H9 (cell line): ENCODE measurements around the gene RAD51AP2. TPM values are rescaled to one million over a fixed set of nuclear protein-coding genes. Genes with fewer than 3 reads are reported as not detected.

Source experiments
- DNase-seq: peaks from one replicate; pipeline ENCODE4 v3.0.0-alpha.2; 2017
- H2AFZ ChIP-seq: one replicate; pipeline ENCODE4 v1.6.1; 2013; ENCODE audit warnings: mild to moderate bottlenecking, low read length, control low read depth, moderate library complexity
- H2AK5ac ChIP-seq: 2 replicates; pipeline ENCODE4 v1.6.1; 2013; ENCODE audit warnings: low read length, control low read depth, mixed read lengths; ENCODE audit not compliant: insufficient read length
- H2BK120ac ChIP-seq: one replicate; pipeline ENCODE4 v1.6.1; 2013; ENCODE audit warnings: low read depth, mild to moderate bottlenecking, low read length, control low read depth, inconsistent platforms; ENCODE audit not compliant: poor library complexity, severe bottlenecking
- H2BK12ac ChIP-seq: 2 replicates; pipeline ENCODE4 v1.6.1; 2013; ENCODE audit warnings: low read length, control low read depth, mixed read lengths, low read depth; ENCODE audit not compliant: insufficient read length
- H2BK15ac ChIP-seq: 2 replicates; pipeline ENCODE4 v1.6.1; 2013; ENCODE audit warnings: low read depth, low read length, control low read depth
- H2BK20ac ChIP-seq: one replicate; pipeline ENCODE4 v1.6.1; 2013; ENCODE audit warnings: low read depth, mild to moderate bottlenecking, low read length, control low read depth, inconsistent platforms; ENCODE audit not compliant: poor library complexity, severe bottlenecking
- H2BK5ac ChIP-seq: 2 replicates; pipeline ENCODE4 v1.6.1; 2013; ENCODE audit warnings: low read length, control low read depth, mixed read lengths; ENCODE audit not compliant: insufficient read length
- H3K14ac ChIP-seq: 2 replicates; pipeline ENCODE4 v1.6.1; 2013; ENCODE audit warnings: low read length, control low read depth; ENCODE audit not compliant: insufficient read depth
- H3K18ac ChIP-seq: 2 replicates; pipeline ENCODE4 v1.6.1; 2013; ENCODE audit warnings: low read depth, mild to moderate bottlenecking, mixed read lengths, low read length, control low read depth; ENCODE audit not compliant: insufficient read length
- H3K23ac ChIP-seq: 2 replicates; pipeline ENCODE4 v1.6.1; 2013; ENCODE audit warnings: low read length, control low read depth, mixed read lengths, low read depth; ENCODE audit not compliant: insufficient read length
- H3K23me2 ChIP-seq: 2 replicates; pipeline ENCODE4 v1.6.1; 2013; ENCODE audit warnings: low read depth, mild to moderate bottlenecking, mixed read lengths, low read length, control low read depth; ENCODE audit not compliant: insufficient read length, poor library complexity, severe bottlenecking
- H3K27ac ChIP-seq: 2 replicates; pipeline ENCODE4 v1.5.1; 2013; ENCODE audit warnings: low read length, control low read depth, mixed read lengths, low read depth; ENCODE audit not compliant: insufficient read length
- H3K27me3 ChIP-seq: 2 replicates; pipeline ENCODE4 v1.6.1; 2013; ENCODE audit warnings: low read length, control low read depth, inconsistent platforms; ENCODE audit not compliant: insufficient read depth
- H3K4ac ChIP-seq: 2 replicates; pipeline ENCODE4 v1.6.1; 2013; ENCODE audit warnings: low read depth, mild to moderate bottlenecking, control low read depth, inconsistent platforms, low read length, moderate library complexity
- H3K4me1 ChIP-seq: 2 replicates; pipeline ENCODE4 v1.6.1; 2013; ENCODE audit warnings: low read length, control low read depth, inconsistent platforms; ENCODE audit not compliant: insufficient read depth
- H3K4me2 ChIP-seq: 2 replicates; pipeline ENCODE4 v1.6.1; 2013; ENCODE audit warnings: low read length, control low read depth, mixed read lengths; ENCODE audit not compliant: insufficient read length, insufficient read depth
- H3K56ac ChIP-seq: 2 replicates; pipeline ENCODE4 v1.6.1; 2013; ENCODE audit warnings: low read depth, mild to moderate bottlenecking, mixed read lengths, low read length, control low read depth; ENCODE audit not compliant: insufficient read length
- H3K79me1 ChIP-seq: 2 replicates; pipeline ENCODE4 v1.6.1; 2013; ENCODE audit warnings: low read depth, mild to moderate bottlenecking, moderate library complexity, low read length, control low read depth, inconsistent platforms; ENCODE audit not compliant: insufficient read depth, poor library complexity, severe bottlenecking
- H3K79me2 ChIP-seq: 2 replicates; pipeline ENCODE4 v1.6.1; 2013; ENCODE audit warnings: low read length, control low read depth, inconsistent platforms; ENCODE audit not compliant: insufficient read depth
- H3K9ac ChIP-seq: 2 replicates; pipeline ENCODE4 v1.6.1; 2013; ENCODE audit warnings: low read length, control low read depth, mixed read lengths; ENCODE audit not compliant: insufficient read length; ENCODE audit errors: extremely low read depth
- H3K9me3 ChIP-seq: one replicate; pipeline ENCODE4 v1.6.1; 2013; ENCODE audit warnings: low read depth, low read length, inconsistent platforms; ENCODE audit not compliant: control insufficient read depth
- H3T11ph ChIP-seq: one replicate; pipeline ENCODE4 v1.6.1; 2013; ENCODE audit warnings: mild to moderate bottlenecking, low read length, control low read depth, inconsistent platforms
- H4K20me1 ChIP-seq: one replicate; pipeline ENCODE4 v1.6.1; 2013; ENCODE audit not compliant: control insufficient read depth, insufficient read length, insufficient read depth
- H4K5ac ChIP-seq: 2 replicates; pipeline ENCODE4 v1.6.1; 2013; ENCODE audit warnings: low read depth, mild to moderate bottlenecking, mixed read lengths, low read length, control low read depth; ENCODE audit not compliant: insufficient read length
- H4K8ac ChIP-seq: replicated peaks from 2 replicates; pipeline ENCODE4 v1.6.1; 2013; ENCODE audit warnings: low read length, control low read depth, mixed read lengths, low read depth; ENCODE audit not compliant: insufficient read length
- H4K91ac ChIP-seq: 2 replicates; pipeline ENCODE4 v1.6.1; 2013; ENCODE audit warnings: low read depth, mild to moderate bottlenecking, moderate library complexity, mixed read lengths, low read length, control low read depth; ENCODE audit not compliant: insufficient read length
- H3K27ac Mint-ChIP-seq, 3 experiments: 2 replicates in 2 of 3; 3 replicates in 1 of 3; pipeline ENCODE4 v1.8.0; 2020 to 2021; ENCODE audit warnings: mixed read lengths in 3 of 3, mild to moderate bottlenecking in 1 of 3, moderate library complexity in 1 of 3
- H3K27me3 Mint-ChIP-seq: 2 replicates; pipeline ENCODE4 v1.8.0; 2021; ENCODE audit warnings: low read depth, mild to moderate bottlenecking, moderate library complexity, mixed read lengths
- H3K36me3 Mint-ChIP-seq, 3 experiments: 2 replicates in 2 of 3; 3 replicates in 1 of 3; pipeline ENCODE4 v1.8.0; 2020 to 2021; ENCODE audit warnings: low read depth in 3 of 3, mixed read lengths in 3 of 3; ENCODE audit not compliant: insufficient read depth in 1 of 3
- H3K4me1 Mint-ChIP-seq, 2 experiments: 2 replicates each; pipeline ENCODE4 v1.8.0; 2020; ENCODE audit warnings: mixed read lengths in 2 of 2
- H3K4me3 Mint-ChIP-seq, 2 experiments: 2 replicates in 1 of 2; 3 replicates in 1 of 2; pipeline ENCODE4 v1.8.0; 2020 to 2021; ENCODE audit warnings: mild to moderate bottlenecking in 2 of 2, mixed read lengths in 2 of 2, moderate library complexity in 1 of 2
- H3K9me3 Mint-ChIP-seq, 2 experiments: 2 replicates in 1 of 2; 3 replicates in 1 of 2; pipeline ENCODE4 v1.8.0; 2020; ENCODE audit warnings: mild to moderate bottlenecking in 2 of 2, mixed read lengths in 2 of 2, moderate library complexity in 1 of 2
- CTCF ChIP-seq: fragments of 200-600 bp; sonication (generic); conservative IDR thresholded peaks from 3 replicates; pipeline ENCODE4 v1.8.0; 2021; ENCODE audit warnings: antibody characterized with exemption, mild to moderate bottlenecking
- WGBS: extraction: QIAGEN DNeasy Blood & Tissue Kit; methylation state at CpG from one replicate; pipeline ENCODE4 v1.1.7; 2013; ENCODE audit warnings: missing lambda C conversion rate, low lambda C conversion rate, mixed read lengths; ENCODE audit not compliant: insufficient read length; ENCODE audit errors: extremely low coverage; 5-methylcytosine and 5-hydroxymethylcytosine counted together
- total RNA-seq: library from RNA; stranded (reverse); gene quantifications from 2 replicates; pipeline ENCODE4 v1.2.1, GENCODE V29; 2021

RAD51AP2 gene
- total RNA-seq, 1 experiment from 2014 or later, result 0.07 TPM

GRCh38 chr2:17539611-17540092, 21.4 kb upstream of the RAD51AP2 start:
- Histone ChIP-seq H3K79me1 (no peaks in the 10 kb centered on the region), H2BK15ac (no peak overlapping the region), H3K27me3 (no peaks in the 10 kb centered on the region), H2BK12ac (no peak overlapping the region), H3T11ph (no peak overlapping the region), H3K9ac (peak overlapping the region; percentile 96), H2BK20ac (no peak overlapping the region), H2AK5ac (no peak overlapping the region), H3K4me2 (peak overlapping the region; percentile 100), H3K4ac (peak overlapping the region; percentile 72; the same call in 1 of the 2 replicates), H3K79me2 (peaks cover 18% of the 10 kb centered on the region), H3K23ac (no peak overlapping the region), H4K91ac (no peak overlapping the region), H3K18ac (peak overlapping the region; percentile 80), H3K9me3 (no peaks in the 10 kb centered on the region), H4K8ac (peak overlapping the region; percentile 8), H3K14ac (peak overlapping the region; percentile 93; the same call in 1 of the 2 replicates), H3K56ac (no peak overlapping the region), H4K5ac (peak overlapping the region; percentile 33), H4K20me1 (no peaks in the 10 kb centered on the region), H2BK5ac (no peak overlapping the region), H2AFZ (no peak overlapping the region), H3K4me1 (peaks cover 4% of the 10 kb centered on the region), H3K23me2 (peaks cover 35% of the 10 kb centered on the region), H3K27ac (peak overlapping the region; percentile 72), H2BK120ac (peak overlapping the region; percentile 63)
- TF ChIP-seq CTCF, result no peak
- Mint-ChIP-seq H3K9me3 (no peaks in the 10 kb centered on the region; a peak in 1 of 5 replicates), H3K27ac (peak overlapping the region in 2 of 3 experiments; percentile 96 to 98; a peak in 5 of 7 replicates), H3K4me1 (peaks cover 45 to 62% of the 10 kb centered on the region in 2 experiments), H3K27me3 (peaks cover 26% of the 10 kb centered on the region), H3K4me3 (peak overlapping the region; percentile 70 to 95), H3K36me3 (no peaks in the 10 kb centered on the region; a peak in 1 of 7 replicates)
- no CpG with 5 or more reads among the region's 13 CpGs for WGBS
- DNase-seq, result peak; percentile 83
